NCI-H2227 (cell line): ENCODE measurements around the gene SPATA2.
"Not testable (repeated sequence)": the region's sequence is repeated elsewhere in the genome, so short reads cannot be mapped to it uniquely, and the experiment has no call there.

Source experiments
- DNase-seq: peaks from one replicate; lab custom pipeline; 2025; ENCODE audit not compliant: unreplicated experiment; lab: John Stamatoyannopoulos, UW

SPATA2 gene

DNA sequence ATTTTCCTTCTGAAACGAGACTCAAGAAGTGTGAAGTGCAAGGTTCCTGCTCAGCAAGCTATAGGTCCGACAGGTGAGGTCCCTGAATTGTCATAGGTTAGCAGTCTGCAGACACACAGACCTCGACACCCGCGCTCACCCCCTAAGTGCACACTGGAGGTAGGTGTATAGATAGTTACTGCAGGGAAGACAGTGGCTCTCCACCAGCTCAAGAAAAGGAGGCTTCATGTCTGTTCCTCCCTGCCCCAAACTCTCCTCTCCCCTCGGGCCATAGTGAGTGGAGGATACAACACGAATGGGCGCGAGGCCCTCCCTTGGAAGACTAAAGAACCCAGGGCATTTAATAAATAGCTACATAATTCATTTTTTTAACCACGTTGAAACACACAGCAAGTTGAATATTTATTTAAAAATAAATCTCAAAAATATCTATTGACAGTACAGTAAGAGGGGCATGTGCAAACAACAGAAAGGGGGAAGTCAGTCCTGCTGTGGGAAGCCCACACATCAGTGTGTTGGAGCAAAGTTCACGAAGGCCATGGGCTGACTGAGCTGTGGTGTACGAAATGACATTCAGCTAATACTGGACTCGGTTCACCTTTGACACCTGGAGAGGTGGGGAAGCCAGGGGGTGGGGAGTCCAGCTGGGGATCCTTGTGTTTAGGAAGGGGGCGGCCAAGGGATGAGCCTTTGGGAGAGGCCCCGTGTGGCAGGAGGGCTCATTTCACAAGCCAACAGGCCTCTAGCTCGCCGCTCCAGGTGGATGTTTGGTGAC is 10.7 kb downstream of the SPATA2 start:
- DNase-seq: no peak

DNA sequence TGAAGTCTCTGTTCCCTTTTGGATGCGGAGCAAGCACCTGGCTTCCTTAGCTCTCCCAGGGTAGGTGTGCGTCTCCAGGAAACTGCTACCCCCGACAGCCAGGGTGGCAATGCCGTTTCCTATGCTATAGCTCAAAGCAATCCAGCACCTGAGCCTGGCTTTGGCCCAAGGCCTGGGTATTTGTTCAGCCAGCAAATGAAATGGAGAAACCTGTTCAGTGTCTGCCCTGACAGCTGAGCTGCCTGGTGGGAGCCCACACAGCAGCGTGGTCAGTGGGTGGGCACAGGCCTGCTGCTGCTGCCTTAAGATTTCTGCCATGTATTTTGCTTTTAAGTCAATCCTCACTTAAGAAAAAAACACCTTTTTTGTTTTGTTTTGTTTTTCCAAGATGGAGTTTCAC is 13.7 kb downstream of the SPATA2 start:
- DNase-seq: no peak

DNA sequence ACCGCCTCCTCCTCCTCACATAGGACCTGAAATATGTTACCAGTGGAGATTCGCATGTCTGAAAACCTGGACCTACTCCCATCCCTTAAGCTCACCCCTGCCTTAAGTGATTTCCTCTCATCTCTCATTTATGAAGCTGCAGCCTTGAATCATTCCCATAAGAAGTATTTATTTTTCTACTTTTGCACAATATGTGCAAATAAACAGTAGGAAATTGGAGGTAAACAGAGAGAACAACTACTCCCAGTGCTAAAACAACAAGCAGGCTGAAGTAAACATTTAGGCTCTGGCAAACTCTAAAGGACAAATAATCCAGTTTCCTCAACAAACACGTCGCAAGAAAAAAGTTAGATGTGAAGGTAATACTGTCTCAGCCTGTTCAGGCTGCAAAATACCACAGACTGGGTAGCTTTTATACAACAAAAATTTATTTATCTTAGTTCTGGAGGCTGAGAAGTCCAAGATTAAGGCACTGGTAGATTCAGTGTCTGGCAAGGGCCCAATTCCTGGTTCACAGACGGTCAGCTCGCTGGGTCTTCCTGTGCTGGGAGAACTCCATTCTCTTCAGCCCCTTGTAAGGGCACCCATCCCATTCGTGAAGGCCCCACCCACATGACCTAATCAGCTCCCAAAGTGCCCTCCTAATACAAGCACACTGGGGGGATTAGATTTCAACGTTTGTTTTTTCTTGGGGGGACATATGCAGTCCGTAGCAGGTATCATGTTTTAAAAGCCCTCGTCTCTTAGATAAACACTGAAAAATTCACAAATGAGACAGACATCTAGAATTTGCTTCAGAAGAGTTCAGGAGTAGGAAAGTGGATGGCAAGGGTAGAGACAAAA is 15.6 kb downstream of the SPATA2 start:
- no peak for DNase-seq

DNA sequence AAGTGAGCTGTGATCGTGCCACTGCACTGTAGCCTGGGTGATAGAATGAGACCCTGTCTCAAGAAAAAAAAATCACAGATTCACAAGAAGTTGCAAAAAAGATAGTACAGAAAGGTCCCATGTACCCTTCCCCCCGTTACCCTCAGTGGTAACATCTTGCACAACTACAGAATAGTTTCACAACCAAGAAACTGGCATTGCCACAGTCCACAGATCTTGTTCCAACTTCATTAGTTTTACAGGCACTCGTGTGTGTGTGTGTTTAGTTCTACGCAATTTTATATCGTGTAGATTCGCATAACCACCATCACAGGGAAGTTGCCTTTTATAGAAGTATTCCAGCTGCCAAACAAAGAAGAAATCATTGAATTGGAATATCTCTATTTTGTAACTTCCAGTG is 19.1 kb downstream of the SPATA2 start:
- DNase-seq: no peak

DNA sequence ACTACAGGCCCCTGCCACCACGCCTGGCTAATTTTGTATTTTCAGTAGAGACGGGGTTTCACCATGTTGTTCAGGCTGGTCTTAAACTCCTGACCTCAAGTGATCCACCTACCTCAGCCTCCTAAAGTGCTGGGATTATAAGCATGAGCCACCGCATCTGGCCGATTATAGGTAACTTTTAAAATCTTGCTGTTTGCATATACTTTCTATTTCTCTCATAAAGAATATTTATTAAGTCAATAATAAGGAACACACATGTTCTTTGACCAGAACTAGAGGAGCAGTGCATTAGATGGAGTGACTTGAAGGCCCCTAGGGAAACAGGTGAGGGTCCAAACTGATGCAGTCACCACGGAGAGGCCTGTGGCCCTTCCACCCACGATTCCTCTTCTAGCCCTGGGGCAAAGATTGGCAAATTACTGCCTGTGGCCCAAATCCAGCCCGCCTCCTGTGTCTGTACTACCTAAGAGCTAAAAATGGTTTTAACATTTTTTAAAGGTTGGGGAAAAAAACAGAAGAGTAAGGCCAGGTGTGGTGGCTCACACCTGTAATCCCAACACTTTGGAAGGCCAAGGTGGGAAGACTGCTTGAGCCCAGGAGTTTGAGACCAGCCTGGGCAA is 19.7 kb downstream of the SPATA2 start:
- DNase-seq: not testable (repeated sequence)

DNA sequence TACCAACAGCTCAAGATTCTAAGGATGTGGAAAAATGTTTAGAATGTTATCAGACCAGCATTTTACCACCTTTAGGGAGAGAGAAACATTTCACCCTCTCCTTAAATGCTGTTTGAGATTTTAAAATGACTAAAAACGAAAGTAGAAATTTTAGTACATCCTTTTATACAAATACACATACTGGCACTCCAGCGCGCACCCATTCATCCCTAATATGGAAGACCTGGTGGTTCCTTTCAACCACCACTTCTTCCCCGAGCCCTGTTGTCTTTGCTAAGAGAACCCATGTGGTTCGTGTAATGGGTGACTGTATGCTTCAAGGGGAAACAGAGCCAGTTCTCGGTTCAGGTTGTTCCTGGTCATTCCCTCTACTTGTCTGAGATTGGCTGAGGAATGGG is 21.3 kb downstream of the SPATA2 start:
- no peak for DNase-seq

DNA sequence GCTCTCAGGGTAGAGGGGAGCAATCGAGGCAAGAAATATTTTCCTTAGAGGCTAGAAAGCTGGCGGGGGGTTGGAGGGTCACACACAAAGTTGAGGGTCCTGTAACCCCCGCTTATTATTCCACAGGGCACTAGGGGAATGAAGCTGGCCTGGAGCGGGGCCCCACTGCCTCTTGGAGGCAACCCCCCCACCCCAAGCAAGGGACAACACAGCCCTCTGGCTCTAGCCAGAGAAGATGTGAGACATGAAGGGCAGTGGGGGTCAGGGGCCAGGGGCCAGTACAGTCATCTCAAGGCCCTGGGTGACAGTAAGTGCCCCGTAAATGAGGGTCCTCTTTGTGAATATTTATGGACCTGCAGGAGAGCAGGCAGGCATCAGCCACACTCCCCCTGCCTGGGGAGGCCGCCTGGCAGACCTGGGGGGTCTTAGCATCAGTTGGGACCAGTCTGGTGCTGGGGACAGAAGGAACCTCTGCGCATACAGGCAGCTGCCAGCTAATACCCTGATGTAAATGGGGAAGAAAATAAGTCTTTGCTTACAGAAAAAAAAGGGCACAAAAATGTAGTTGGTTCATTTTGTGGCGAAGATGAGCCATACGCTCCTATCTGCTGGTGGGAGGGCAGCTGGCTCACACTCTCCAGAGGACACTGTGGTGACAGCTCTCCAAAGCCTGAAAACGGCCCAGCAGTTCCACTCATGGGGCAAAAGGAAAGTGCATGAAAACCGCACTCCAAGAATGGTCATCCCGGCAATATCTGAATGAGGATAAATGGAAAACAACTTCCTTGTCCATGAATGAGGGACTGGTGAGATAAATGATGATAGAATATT is 21.9 kb downstream of the SPATA2 start:
- DNase-seq: no peak

DNA sequence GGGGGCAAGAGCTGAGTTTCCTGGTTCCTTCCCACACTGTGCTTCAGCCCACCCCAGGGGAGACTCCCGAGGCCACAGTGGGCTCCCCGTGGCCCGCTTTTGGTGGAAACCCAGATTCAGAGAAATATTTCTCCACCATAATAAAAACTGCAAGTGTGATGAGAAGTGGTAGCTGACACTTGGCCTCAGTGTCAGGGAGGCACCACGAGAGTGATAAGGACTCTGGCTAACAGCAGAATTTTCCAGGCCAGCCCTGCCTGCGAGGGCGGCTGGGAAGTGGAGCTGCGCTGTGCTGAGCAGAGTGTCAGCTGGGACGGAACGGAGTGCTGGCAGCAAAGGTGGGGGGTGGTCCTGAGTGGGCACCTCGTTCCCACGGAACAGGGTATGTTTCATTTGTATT is 22.5 kb downstream of the SPATA2 start:
- DNase-seq: no peak

DNA sequence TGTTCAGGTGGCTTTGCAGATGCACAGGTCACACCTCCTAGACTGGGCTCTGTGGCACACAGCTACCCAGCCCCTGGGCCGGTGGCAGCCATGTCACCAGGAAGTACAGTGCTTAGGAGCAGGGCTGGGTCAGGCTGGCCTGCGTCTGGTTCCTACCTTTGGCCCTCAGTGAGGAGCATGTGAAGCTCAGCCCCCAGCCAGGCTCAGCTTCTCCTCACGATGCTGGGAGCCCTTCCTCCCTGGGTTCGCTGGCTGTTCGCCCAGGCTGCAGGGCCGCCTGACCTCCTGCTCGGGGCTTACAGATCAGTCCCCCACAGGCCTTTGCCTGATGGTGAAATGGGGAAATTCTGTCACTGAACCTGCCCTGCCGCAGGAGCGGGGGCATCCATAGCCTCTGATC is 23.1 kb downstream of the SPATA2 start:
- DNase-seq: no peak

DNA sequence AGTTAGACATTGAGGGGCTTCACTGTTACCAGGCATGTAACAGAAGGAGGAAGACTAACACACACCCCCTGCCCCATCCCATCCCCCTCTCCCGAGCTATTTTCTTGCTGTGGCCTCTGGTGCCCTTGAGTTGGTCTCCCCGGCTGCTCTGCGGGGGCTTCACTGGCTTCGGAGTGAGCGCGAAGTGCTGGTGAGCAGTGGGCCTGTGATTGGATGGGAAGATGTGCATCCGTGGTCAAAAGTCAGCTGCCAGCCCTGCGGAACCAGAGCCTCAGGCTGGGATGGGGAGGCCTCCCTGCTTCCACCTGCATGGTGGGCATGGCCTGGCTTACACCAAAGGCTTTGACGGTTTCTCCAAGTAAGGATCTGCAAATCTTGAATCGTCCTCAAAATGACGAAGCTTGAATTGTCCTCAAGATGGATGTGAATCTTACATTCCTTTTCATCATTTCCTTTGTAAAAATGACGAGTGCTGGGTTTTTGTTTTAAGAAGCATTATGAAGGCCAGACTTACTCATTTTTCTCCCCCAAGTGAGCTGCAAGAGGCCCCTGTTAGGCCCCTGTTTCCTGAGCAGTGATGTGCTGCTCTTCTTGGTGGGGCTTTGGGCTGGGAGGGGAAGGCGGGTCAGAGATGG is 23.7 kb downstream of the SPATA2 start:
- DNase-seq: peak; percentile 57

DNA sequence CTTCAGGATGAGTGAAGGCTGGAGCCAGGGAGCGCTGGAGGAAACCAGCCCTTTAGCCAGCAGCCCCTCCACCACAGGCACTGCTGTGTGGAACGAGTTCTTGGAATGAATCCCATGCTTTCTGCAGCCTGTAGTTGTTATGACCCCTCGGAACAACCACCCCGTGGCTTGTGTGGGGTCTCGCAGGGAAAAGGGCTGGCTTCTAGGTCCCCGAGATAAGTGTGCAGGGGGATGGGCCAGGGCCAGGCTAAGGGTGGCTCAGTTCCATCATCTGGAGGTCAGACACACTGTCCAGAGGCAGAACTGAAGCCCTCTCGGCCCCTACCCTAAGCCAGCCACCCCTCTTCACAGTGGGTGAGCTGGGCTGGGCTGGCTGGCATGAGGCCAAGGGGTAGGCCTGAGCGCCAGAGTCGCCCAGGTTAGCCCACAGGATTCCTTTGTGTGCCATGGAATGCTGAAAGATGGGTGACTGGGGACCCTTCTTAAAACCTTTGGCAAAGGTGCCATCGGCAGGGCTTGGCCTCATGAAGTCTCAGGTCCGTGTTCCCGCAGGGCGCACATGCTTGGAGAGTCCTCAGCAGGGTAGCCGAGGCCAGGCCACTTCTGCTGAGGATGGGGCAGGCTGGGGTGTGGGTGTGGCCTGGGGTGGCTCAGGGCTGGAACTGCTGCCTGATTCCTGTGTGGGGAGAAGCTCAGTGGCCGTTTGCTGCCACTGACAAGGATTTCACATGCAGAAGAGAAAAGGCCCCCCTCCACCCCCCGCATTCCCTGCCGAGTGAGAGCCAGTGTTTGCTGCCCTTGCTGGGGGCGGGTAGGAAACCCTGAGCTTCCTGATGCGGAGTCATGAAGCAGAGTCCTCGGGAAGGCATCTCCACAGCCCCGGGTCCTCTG is 24.6 kb downstream of the SPATA2 start:
- DNase-seq: peak; percentile 67

DNA sequence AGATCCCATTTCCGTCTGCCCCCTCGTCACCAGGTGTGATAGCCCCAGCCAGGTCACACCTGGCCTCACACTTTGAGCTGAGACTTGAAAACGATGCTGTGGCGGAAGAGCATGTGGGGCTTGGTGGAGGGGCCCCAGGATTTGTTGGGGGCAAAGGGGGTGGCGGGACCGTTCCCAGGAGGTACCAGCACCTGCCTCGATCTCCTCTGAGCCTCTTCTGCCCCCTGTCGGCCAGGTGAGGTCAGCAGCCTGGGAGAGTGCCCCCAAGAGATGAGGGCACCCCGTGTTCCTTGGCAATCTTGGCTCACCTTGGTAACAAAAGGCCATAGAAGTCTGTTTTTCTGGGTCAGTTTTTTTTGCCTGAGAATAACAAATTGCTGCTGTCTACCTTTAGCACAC is 25.4 kb downstream of the SPATA2 start:
- DNase-seq: no peak

DNA sequence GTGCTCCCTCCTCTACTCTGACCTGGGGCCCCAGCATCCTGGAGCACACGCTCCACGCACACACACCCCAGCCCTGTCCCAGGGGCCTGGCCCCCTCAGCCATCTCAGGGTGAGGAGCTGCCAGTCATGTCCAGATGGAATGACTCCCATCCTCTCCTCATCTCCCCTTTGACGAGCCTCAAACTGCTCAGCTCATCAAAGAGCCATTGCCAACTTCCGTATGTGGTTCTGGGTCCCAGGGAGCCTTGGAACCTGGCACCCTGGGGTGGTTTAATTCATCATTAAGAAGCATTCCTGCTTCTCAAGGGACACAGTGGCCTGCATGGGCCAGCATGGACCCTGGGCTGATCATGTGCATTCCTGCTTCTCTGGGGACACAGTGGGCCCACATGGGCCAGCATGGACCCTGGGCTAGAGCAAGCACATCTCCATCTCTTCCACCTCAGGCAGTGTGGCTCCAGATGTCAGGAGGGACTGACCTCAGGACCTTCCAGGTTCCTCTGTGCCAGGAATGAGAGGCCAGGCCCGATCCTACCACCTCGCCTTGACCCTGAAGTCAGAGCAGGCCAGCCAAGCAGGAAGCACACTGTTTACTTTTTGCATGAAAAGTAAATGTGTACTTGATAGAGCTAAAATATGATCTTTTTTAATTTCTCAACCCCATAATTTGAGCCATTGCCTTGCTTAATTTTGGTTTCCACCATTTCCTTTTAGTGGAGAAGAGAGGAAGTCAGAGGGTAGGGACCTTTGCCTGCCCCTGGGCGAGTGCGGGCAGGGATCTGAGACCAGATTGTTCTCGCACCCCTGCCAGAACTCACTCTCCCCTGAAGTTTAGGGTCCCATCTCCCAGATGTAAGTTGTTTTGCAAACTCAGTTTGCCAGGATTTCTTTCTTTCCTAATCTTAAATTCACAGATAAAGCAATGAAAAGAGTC is 26.1 kb downstream of the SPATA2 start:
- DNase-seq: no peak

DNA sequence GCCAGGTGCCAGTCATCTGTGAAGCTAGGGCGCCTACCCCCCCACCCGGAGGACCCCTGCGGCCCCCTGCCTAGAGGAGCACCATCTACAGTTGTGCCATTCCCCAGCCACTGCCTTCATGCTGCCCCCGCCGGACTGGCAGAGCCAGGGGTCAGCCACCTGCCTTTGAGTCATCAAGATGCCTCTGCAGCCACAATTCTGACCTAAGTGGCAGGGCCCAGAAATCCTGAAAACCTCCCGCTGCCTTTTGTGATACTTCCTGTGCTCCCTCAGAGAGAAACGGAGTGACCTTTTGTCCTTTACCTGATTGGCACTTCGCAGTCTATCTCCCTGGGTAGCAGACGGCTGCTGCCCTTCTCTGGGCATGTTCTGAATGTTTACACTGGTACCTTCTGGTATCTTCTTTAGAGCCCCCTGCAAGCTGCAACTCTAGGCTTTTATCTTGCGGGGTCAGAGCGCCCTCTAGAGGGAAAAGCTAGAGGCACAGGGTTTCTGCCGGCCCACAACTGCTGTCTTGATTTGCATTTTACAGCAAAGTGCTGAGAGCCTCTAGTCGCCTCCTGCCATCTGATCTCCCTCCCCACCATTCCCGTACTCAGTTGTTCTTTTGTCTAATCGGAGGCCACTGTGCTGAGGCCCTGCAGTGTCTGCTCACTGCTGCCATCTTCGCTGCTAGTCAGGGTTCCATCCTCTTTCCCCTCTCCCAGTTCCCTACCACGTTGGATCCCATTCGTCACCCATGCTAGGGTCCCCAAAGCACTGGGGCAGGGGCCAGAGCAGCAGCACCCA is 26.9 kb downstream of the SPATA2 start:
- peak; percentile 86 for DNase-seq

DNA sequence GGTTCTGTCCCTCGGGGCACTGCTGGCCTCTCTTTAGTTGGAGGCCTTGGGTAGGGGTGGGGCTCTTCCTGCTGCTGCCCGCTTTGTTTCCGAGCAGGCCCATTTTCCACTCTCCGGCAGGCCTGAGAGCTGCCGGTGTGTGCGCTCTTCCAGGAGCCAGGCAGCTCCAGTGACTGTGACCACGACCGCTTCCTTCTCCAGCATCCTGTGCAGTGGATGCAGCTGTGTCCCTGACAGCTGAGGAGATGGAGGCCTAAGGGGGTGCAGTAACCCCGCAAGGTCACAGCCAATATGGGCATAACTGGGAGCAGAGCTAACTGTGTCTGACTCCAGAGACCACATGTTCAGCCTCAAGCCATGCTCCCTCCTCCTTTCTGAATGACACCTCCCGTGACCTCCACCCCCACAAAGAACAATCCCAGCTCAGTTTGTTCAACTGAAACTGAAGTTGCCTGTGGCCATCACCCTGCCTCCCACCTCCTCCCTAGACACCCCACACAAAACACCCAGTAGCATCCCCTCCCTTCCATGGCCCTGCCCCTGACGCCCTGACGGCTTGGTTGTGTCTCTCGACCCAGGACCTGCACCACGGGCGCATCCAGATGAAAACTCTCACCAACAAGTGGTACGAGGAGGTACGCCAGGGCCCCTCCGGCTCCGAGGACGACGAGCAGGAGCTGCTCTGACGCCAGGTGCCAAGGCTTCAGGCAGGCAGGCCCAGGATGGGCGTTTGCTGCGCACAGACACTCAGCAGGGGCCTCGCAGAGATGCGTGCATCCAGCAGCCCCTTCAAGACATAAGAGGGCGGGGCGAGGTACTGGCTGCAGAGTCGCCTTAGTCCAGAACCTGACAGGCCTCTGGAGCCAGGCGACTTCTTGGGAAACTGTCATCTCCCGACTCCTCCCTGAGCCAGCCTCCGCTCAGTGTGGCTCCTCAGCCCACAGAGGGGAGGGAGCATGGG is 27.8 kb downstream of the SPATA2 start:
- DNase-seq: peak; percentile 30

DNA sequence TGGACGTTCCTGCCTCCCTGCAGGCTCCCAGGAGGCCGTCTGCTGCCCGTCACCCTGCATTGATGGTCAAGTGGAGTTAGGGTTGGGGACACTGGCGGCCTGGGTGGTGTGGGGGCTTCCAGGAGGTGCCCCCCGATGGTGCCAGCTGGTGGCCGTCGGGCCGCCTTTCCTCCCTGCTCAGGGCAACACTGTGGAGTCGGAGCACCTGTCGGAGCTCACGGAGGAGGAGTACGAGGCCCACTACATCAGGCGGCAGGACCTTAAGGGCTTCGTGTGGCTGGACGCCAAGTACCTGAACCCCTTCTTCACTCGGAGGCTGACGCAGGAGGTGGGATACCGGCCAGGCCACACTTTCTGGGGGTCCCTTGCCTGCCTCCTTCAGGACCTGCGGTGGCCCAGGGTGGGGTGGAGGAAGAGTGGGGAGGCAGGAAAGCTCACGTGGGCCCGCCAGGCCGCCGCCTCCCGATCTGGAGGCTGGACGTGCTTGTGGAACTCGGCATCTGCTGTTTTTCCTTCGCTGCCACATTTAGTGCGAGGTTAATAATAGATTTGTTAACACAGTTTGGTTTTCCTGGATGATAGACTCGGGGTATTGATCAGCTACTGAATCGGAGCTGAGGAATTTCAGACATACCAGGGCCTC is 28.6 kb downstream of the SPATA2 start:
- DNase-seq: no peak
